Ascending aorta (tissue), 2 donors: ENCODE measurements around the gene DACH1. TPM values are rescaled to one million over a fixed set of nuclear protein-coding genes. Genes with fewer than 3 reads are reported as not detected.

Experiments used
- DNase-seq, 2 donors: peaks; one replicate each; pipeline ENCODE4 v3.0.0-alpha.2; 2019; ENCODE audit warnings: low spot score in 2 of 2
- H3K27ac ChIP-seq, 2 donors: fragments of 200-600 bp; sonication (generic); one replicate each; pipeline ENCODE4 v1.5.1; 2016 to 2017; ENCODE audit warnings: mild to moderate bottlenecking in 1 of 2
- H3K27me3 ChIP-seq: fragments of 200-600 bp; sonication (generic); one replicate; pipeline ENCODE4 v1.5.1; 2017
- H3K36me3 ChIP-seq, 2 donors: fragments of 200-600 bp; sonication (generic); one replicate each; pipeline ENCODE4 v1.5.1; 2016
- H3K4me1 ChIP-seq, 2 donors: fragments of 200-600 bp; sonication (generic); one replicate each; pipeline ENCODE4 v1.5.1; 2016 to 2017; ENCODE audit warnings: mild to moderate bottlenecking in 1 of 2
- H3K4me3 ChIP-seq, 2 donors: fragments of 200-600 bp; sonication (generic); one replicate each; pipeline ENCODE4 v1.5.1; 2016 to 2017; ENCODE audit warnings: mild to moderate bottlenecking in 1 of 2
- H3K9me3 ChIP-seq, 2 donors: fragments of 200-600 bp; sonication (generic); one replicate each; pipeline ENCODE4 v1.5.1; 2016
- intact Hi-C: fragments of 100-400 bp; cut with DNase I; formaldehyde crosslinking; loops from one replicate; pipeline ENCODE4 v1.15.1; 2023
- total RNA-seq: library from RNA; depleted of rRNA; stranded (reverse); fragments of >200 nt; gene quantifications from one replicate; pipeline ENCODE4 v1.1.0, GENCODE V29; 2016
- TF ChIP-seq, protein P1 (sequence below), 3 experiments: fragments of 200-600 bp in 2 of 3; fragments of 450-650 bp in 1 of 3; sonication (generic) in 2 of 3; IDR thresholded peaks; one replicate each; pipeline ENCODE4 v1.5.1; 2016 to 2019; ENCODE audit warnings: antibody characterized with exemption in 3 of 3, mild to moderate bottlenecking in 1 of 3, moderate library complexity in 1 of 3

DACH1 gene
- total RNA-seq, 1 donor from 2014 or later = not detected

DNA sequence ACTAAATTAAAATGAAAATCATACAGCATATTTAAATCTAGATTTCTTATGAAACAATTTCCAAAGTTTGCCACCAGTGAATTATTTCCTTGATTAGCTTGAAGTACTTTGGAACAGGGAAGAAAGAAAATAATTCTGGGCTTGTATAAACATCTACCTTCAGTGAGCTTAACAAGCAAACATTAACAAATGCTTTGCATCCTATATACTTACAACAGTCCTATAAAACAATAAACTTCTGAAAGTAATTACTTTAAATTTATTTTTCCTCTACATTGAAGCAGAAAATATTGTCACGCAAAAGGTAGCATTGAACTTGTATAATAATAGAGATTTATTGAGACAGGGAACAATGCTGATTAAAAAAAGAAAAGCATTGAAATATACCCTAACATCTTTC is 164.8 kb downstream of the DACH1 start:
- no peak overlapping the region for H3K27ac ChIP-seq
- intact Hi-C loops = no loop called here
- H3K4me3 ChIP-seq = no peak overlapping the region
- no peaks in the 10 kb centered on the region for H3K27me3 ChIP-seq
- no peaks in the 10 kb centered on the region for H3K4me1 ChIP-seq
- TF ChIP-seq, protein P1, sequence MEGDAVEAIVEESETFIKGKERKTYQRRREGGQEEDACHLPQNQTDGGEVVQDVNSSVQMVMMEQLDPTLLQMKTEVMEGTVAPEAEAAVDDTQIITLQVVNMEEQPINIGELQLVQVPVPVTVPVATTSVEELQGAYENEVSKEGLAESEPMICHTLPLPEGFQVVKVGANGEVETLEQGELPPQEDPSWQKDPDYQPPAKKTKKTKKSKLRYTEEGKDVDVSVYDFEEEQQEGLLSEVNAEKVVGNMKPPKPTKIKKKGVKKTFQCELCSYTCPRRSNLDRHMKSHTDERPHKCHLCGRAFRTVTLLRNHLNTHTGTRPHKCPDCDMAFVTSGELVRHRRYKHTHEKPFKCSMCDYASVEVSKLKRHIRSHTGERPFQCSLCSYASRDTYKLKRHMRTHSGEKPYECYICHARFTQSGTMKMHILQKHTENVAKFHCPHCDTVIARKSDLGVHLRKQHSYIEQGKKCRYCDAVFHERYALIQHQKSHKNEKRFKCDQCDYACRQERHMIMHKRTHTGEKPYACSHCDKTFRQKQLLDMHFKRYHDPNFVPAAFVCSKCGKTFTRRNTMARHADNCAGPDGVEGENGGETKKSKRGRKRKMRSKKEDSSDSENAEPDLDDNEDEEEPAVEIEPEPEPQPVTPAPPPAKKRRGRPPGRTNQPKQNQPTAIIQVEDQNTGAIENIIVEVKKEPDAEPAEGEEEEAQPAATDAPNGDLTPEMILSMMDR (IDR thresholded peaks at IDR 0.05) = no peak
- no peaks in the 10 kb centered on the region for H3K9me3 ChIP-seq
- DNase-seq = no peak
- no peaks in the 10 kb centered on the region for H3K36me3 ChIP-seq

GRCh38 chr13:71701741-71702140 is 165.3 kb downstream of the DACH1 start:
- DNase-seq = no peak
- Histone ChIP-seq H3K27me3 (no peaks in the 10 kb centered on the region), H3K36me3 (no peaks in the 10 kb centered on the region), H3K4me1 (no peaks in the 10 kb centered on the region), H3K4me3 (no peak overlapping the region), H3K9me3 (no peaks in the 10 kb centered on the region), H3K27ac (no peak overlapping the region)
- TF ChIP-seq, protein P1 (IDR thresholded peaks at IDR 0.05) = no peak
- intact Hi-C loops = no loop called here

GRCh38 chr13:71699342-71699741 is 167.7 kb downstream of the DACH1 start:
- no peaks in the 10 kb centered on the region for H3K36me3 ChIP-seq

DNA sequence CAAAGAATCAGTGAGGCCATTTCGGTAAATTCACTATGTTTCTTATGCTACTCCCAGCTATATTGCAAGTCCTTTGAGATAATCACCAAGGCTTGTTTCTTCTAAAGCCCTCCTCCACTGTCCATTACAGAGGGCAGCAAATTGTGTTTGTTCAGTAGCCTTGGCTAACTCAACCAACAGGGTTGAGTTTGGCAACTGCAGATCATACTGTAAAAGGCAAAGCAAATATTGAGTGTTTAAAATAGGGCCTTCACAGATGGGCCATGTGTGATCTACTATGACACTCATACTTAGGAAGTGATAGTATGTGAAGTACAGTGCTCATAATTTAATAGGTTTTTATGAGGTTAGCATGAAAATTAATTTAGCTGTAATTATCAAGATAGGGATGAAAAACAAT is 171.3 kb downstream of the DACH1 start:
- H3K36me3 ChIP-seq = no peaks in the 10 kb centered on the region
- no peaks in the 10 kb centered on the region for H3K4me1 ChIP-seq
- H3K4me3 ChIP-seq = no peak overlapping the region
- TF ChIP-seq, protein P1 (IDR thresholded peaks at IDR 0.05) = no peak
- H3K9me3 ChIP-seq = no peaks in the 10 kb centered on the region
- intact Hi-C loops = no loop called here
- H3K27me3 ChIP-seq = no peaks in the 10 kb centered on the region
- no peak overlapping the region for H3K27ac ChIP-seq
- DNase-seq = no peak

More at GRCh38 chr13:71699342-71699741, 167.7 kb downstream of the DACH1 start:
- DNase-seq = no peak
- Histone ChIP-seq H3K4me3 (no peak overlapping the region), H3K4me1 (no peaks in the 10 kb centered on the region), H3K27me3 (no peaks in the 10 kb centered on the region), H3K27ac (no peak overlapping the region), H3K9me3 (no peaks in the 10 kb centered on the region)
- TF ChIP-seq, protein P1 (IDR thresholded peaks at IDR 0.05) = no peak
- intact Hi-C loops = no loop called here

DNA sequence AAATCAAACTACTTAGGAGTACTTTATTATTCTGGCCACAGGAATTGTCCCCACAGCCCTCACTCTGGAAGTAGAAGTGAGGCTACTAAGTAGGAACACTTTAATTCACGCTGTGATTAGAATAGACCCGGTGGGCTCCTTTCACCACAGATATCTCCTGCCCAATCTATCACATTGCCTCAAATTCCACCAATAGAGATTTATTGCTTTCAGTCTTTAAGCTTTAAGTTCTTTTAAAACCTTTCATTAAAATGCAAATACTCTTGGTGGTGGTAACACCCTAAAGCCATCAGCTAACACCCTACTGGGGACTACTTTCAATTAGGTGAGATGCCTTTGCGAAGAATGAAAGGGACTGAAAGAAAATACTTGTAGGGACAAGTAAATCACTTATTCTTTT is 181.9 kb downstream of the DACH1 start:
- Histone ChIP-seq H3K27ac (no peak overlapping the region), H3K27me3 (no peaks in the 10 kb centered on the region), H3K4me1 (no peaks in the 10 kb centered on the region), H3K9me3 (no peaks in the 10 kb centered on the region), H3K4me3 (no peak overlapping the region), H3K36me3 (no peaks in the 10 kb centered on the region)
- intact Hi-C loops = no loop called here
- TF ChIP-seq, protein P1 (IDR thresholded peaks at IDR 0.05) = no peak
- no peak for DNase-seq
